ENCODE results near the gene LZTR1. TPM values are rescaled to one million over a fixed set of nuclear protein-coding genes. Genes with fewer than 3 reads are reported as not detected.

LZTR1 gene
- total and polyA plus RNA-seq, 2 experiments from 2014 or later, result 9.2 to 39.9 TPM

DNA sequence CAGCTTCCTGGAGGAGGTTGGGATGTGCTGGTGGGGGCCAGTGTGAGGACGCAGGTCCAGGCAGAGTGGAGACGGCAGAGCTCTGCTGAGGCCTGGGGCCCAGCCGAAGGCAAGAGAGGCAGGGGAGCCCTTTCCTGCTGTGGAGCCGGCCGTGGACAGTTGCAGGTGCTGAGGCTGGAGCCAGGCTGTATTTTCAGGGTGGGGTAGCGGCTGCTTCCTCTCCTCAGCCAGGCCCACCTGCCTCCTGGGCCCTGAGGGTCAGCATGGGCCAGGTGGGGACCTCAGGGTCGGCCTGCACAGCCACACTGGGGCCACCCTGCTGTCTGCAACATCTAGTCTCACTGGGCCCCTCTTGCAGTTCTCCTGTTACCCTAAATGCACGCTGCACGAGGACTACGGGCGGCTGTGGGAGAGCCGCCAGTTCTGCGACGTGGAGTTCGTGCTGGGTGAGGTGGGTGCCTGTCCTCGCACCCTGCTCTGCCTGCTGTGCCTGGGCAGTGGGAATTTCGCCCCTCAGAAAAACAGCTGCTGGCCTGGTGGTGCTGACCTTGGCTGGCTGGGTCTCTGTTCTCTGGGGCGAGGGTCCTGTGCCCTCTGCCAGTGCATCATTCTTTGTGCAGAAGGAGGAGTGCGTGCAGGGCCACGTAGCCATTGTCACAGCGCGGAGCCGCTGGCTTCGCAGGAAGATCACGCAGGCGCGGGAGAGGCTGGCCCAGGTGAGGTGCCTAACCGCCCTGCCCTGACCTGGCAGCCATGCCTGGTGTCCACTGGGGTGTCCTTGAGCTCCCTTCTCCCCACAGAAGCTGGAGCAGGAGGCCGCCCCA is 11.4 kb downstream of the LZTR1 start (continued):
- TF ChIP-seq EZH2 (IDR thresholded peaks at IDR 0.05; ENCODE audit: low read depth, unreplicated experiment) (no peak), EZH2phosphoT487 (IDR thresholded peaks at IDR 0.05; ENCODE audit: unreplicated experiment) (no peak), ZNF331 (CRISPR knock-in tag; IDR thresholded peaks at IDR 0.05; ENCODE audit: low read depth) (no peak), NANOG (IDR thresholded peaks at IDR 0.05; ENCODE audit: borderline replicate concordance) (no peak), ZNF114 (CRISPR knock-in tag; IDR thresholded peaks at IDR 0.05) (no peak), JUNB (IDR thresholded peaks at IDR 0.05; ENCODE audit: unreplicated experiment) (no peak)
- TF ChIP-seq, protein P1, sequence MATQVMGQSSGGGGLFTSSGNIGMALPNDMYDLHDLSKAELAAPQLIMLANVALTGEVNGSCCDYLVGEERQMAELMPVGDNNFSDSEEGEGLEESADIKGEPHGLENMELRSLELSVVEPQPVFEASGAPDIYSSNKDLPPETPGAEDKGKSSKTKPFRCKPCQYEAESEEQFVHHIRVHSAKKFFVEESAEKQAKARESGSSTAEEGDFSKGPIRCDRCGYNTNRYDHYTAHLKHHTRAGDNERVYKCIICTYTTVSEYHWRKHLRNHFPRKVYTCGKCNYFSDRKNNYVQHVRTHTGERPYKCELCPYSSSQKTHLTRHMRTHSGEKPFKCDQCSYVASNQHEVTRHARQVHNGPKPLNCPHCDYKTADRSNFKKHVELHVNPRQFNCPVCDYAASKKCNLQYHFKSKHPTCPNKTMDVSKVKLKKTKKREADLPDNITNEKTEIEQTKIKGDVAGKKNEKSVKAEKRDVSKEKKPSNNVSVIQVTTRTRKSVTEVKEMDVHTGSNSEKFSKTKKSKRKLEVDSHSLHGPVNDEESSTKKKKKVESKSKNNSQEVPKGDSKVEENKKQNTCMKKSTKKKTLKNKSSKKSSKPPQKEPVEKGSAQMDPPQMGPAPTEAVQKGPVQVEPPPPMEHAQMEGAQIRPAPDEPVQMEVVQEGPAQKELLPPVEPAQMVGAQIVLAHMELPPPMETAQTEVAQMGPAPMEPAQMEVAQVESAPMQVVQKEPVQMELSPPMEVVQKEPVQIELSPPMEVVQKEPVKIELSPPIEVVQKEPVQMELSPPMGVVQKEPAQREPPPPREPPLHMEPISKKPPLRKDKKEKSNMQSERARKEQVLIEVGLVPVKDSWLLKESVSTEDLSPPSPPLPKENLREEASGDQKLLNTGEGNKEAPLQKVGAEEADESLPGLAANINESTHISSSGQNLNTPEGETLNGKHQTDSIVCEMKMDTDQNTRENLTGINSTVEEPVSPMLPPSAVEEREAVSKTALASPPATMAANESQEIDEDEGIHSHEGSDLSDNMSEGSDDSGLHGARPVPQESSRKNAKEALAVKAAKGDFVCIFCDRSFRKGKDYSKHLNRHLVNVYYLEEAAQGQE (IDR thresholded peaks at IDR 0.05; ENCODE audit: unreplicated experiment), result no peak
- TF ChIP-seq, protein P2, sequence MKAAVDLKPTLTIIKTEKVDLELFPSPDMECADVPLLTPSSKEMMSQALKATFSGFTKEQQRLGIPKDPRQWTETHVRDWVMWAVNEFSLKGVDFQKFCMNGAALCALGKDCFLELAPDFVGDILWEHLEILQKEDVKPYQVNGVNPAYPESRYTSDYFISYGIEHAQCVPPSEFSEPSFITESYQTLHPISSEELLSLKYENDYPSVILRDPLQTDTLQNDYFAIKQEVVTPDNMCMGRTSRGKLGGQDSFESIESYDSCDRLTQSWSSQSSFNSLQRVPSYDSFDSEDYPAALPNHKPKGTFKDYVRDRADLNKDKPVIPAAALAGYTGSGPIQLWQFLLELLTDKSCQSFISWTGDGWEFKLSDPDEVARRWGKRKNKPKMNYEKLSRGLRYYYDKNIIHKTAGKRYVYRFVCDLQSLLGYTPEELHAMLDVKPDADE (IDR thresholded peaks at IDR 0.05), result no peak

DNA sequence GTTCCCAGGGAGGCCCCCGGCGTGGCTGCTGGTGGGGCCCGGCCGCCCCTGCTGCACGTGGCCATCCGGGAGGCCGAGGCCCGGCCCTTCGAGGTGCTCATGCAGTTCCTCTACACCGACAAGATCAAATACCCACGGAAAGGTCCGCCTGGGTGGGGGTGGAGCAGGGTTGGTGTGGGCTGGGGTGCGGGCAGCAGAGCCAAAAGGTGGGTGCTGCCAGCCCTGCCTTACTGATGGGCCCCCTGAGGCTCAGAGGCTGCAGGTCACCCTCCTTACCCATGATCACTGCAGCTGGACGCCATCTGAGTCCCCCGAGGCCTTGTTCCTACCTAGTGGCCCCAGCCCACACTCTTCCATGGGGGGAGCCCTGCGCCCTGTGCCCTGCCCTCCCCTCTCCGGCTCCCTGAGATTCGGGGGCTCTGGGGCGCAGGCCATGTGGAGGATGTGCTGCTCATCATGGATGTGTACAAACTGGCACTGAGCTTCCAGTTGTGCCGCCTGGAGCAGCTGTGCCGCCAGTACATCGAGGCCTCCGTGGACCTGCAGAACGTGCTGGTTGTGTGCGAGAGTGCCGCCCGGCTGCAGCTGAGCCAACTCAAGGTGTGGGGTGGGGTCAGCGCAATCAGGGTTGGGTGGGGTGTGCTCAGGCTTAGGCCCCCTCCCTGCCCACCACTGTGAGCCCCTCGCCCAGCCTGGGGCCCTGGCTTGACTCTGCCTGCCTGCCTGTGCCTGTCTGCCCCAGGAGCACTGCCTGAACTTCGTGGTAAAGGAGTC is 12.2 kb downstream of the LZTR1 start:
- no peaks in the 10 kb centered on the region for H3K4me1 ChIP-seq (ENCODE audit: insufficient read depth)
- no peak overlapping the region for H3K4me2 ChIP-seq
- Mint-ChIP-seq H3K4me1 (no peaks in the 10 kb centered on the region; the same call in 2 of the 3 replicates), H3K36me3 (ENCODE audit: low read depth) (peaks cover 20% of the 10 kb centered on the region; the same call in 2 of the 3 replicates), H3K27ac (no peak overlapping the region), H3K9me3 (no peaks in the 10 kb centered on the region), H3K4me3 (no peak overlapping the region; the same call in 2 of the 3 replicates), H3K27me3 (ENCODE audit: insufficient read depth, low read depth, poor library complexity) (peaks cover 7% of the 10 kb centered on the region)
- ATAC-seq, result no peak
- H4K20me1 ChIP-seq (replicated peaks; ENCODE audit: insufficient read depth), result no peaks in the 10 kb centered on the region
- H3K36me3 ChIP-seq (ENCODE audit: insufficient read depth), result no peaks in the 10 kb centered on the region
- no peak overlapping the region for H3K4me3 ChIP-seq
- TF ChIP-seq, protein P3, sequence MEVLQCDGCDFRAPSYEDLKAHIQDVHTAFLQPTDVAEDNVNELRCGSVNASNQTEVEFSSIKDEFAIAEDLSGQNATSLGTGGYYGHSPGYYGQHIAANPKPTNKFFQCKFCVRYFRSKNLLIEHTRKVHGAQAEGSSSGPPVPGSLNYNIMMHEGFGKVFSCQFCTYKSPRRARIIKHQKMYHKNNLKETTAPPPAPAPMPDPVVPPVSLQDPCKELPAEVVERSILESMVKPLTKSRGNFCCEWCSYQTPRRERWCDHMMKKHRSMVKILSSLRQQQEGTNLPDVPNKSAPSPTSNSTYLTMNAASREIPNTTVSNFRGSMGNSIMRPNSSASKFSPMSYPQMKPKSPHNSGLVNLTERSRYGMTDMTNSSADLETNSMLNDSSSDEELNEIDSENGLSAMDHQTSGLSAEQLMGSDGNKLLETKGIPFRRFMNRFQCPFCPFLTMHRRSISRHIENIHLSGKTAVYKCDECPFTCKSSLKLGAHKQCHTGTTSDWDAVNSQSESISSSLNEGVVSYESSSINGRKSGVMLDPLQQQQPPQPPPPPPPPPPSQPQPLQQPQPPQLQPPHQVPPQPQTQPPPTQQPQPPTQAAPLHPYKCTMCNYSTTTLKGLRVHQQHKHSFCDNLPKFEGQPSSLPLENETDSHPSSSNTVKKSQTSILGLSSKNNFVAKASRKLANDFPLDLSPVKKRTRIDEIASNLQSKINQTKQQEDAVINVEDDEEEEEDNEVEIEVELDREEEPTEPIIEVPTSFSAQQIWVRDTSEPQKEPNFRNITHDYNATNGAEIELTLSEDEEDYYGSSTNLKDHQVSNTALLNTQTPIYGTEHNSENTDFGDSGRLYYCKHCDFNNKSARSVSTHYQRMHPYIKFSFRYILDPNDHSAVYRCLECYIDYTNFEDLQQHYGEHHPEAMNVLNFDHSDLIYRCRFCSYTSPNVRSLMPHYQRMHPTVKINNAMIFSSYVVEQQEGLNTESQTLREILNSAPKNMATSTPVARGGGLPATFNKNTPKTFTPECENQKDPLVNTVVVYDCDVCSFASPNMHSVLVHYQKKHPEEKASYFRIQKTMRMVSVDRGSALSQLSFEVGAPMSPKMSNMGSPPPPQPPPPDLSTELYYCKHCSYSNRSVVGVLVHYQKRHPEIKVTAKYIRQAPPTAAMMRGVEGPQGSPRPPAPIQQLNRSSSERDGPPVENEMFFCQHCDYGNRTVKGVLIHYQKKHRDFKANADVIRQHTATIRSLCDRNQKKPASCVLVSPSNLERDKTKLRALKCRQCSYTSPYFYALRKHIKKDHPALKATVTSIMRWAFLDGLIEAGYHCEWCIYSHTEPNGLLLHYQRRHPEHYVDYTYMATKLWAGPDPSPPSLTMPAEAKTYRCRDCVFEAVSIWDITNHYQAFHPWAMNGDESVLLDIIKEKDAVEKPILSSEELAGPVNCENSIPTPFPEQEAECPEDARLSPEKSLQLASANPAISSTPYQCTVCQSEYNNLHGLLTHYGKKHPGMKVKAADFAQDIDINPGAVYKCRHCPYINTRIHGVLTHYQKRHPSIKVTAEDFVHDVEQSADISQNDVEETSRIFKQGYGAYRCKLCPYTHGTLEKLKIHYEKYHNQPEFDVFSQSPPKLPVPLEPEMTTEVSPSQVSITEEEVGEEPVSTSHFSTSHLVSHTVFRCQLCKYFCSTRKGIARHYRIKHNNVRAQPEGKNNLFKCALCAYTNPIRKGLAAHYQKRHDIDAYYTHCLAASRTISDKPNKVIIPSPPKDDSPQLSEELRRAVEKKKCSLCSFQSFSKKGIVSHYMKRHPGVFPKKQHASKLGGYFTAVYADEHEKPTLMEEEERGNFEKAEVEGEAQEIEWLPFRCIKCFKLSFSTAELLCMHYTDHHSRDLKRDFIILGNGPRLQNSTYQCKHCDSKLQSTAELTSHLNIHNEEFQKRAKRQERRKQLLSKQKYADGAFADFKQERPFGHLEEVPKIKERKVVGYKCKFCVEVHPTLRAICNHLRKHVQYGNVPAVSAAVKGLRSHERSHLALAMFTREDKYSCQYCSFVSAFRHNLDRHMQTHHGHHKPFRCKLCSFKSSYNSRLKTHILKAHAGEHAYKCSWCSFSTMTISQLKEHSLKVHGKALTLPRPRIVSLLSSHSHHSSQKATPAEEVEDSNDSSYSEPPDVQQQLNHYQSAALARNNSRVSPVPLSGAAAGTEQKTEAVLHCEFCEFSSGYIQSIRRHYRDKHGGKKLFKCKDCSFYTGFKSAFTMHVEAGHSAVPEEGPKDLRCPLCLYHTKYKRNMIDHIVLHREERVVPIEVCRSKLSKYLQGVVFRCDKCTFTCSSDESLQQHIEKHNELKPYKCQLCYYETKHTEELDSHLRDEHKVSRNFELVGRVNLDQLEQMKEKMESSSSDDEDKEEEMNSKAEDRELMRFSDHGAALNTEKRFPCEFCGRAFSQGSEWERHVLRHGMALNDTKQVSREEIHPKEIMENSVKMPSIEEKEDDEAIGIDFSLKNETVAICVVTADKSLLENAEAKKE (CRISPR knock-in tag; IDR thresholded peaks at IDR 0.05), result no peak
- TF ChIP-seq EZH2 (IDR thresholded peaks at IDR 0.05; ENCODE audit: low read depth, unreplicated experiment) (no peak), ZNF331 (CRISPR knock-in tag; IDR thresholded peaks at IDR 0.05; ENCODE audit: low read depth) (no peak), CREB1 (CRISPR knock-in tag; IDR thresholded peaks at IDR 0.05; ENCODE audit: low read depth) (no peak), EZH2phosphoT487 (IDR thresholded peaks at IDR 0.05; ENCODE audit: unreplicated experiment) (no peak)
- no peak for DNase-seq (ENCODE audit: low spot score)
- no peaks in the 10 kb centered on the region for H3F3A ChIP-seq (replicated peaks; ENCODE audit: low read depth)
- H3K27ac ChIP-seq (ENCODE audit: low read depth), result no peak overlapping the region
- no peaks in the 10 kb centered on the region for H3K79me2 ChIP-seq (replicated peaks; ENCODE audit: insufficient read depth)
- no peak overlapping the region for H2AFZ ChIP-seq
- no peaks in the 10 kb centered on the region for H3K27me3 ChIP-seq (ENCODE audit: insufficient read depth)
- H3K9me2 ChIP-seq (ENCODE audit: insufficient read depth), result no peaks in the 10 kb centered on the region
